ENCODE data around the gene PPDPF.

The PPDPF gene

DNA sequence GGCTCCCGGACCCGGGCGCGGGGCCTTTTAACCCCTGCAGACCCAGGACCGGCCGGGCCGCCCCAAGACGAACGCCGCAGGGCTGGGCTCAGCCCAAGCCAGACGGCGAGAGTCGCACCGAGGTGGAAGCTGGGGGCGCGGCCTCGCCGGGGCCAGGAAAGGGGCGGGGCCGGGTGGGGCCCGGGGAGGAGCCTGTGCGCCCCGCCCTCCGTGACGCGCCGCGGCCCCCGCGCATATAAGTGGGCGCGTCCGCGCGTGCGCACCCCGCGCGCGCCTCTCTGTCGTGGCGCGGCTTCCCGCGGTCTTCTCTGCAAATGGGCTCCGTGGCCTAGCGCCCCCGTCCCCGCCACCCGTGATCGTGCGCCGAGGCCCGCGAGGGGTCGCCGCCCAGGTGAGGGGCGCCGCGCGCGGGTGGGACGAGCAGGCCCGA, at the start of gene PPDPF:
TSS of gene PPDPF (plus strand) at position 262 of the 430 bp plus-strand sequence. CDS start 544 bp downstream, outside the sequence.
- H3K4me3 ChIP-seq (ENCODE audit: low read length), result peak within 1 kb of the TSS; percentile 83
- no peak for TF ChIP-seq CTCF (IDR thresholded peaks at IDR 0.05; ENCODE audit: insufficient read depth, low read depth, low read length, missing control alignments)
- DNase-seq (ENCODE audit: low read depth), result peak; percentile 83

DNA sequence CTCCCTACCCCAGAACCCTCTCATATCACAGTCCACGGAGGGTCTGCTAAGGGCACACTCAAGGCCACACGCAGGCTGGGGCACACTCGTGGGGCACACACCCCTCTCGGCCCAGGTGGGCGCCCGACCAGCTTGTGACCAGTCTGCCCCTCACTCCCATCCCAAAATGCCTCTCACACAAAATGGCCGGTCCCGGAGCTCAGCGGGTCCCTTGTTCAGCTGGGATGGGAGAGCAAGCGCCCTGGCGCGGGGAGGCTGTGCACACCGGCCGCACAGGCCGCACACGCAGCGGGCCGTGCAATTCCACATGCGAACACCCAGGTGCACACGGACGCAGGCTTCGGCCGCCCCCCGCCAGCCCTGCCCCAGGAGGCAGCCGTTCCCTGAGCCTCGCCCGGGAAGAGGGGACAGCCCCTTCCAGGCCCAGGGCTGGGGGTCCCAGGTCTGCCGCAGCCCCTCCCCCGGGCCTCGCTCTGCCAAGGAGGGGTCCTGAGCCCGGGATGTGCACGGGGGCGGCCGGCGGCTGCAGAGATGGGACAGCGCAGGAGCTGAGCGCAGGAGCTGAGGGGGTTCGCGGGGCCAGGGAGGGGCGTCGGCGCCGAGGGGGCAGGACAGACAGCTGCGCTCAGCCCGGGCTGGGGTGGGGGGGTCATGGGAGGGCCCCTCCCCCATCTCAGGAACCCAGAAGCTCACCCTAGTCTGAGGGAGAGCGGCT, 49.4 kb upstream of the PPDPF start:
- no peak for DNase-seq (ENCODE audit: low read depth)
- no peak for TF ChIP-seq CTCF (IDR thresholded peaks at IDR 0.05; ENCODE audit: insufficient read depth, low read depth, low read length, missing control alignments)
- no peak overlapping the region for H3K4me3 ChIP-seq (ENCODE audit: low read length)

GRCh38 chr20:63471717-63471980, 48.9 kb upstream of the PPDPF start:
- no peak for DNase-seq (ENCODE audit: low read depth)
- no peak overlapping the region for H3K4me3 ChIP-seq (ENCODE audit: low read length)
- no peak for TF ChIP-seq CTCF (IDR thresholded peaks at IDR 0.05; ENCODE audit: insufficient read depth, low read depth, low read length, missing control alignments)

DNA sequence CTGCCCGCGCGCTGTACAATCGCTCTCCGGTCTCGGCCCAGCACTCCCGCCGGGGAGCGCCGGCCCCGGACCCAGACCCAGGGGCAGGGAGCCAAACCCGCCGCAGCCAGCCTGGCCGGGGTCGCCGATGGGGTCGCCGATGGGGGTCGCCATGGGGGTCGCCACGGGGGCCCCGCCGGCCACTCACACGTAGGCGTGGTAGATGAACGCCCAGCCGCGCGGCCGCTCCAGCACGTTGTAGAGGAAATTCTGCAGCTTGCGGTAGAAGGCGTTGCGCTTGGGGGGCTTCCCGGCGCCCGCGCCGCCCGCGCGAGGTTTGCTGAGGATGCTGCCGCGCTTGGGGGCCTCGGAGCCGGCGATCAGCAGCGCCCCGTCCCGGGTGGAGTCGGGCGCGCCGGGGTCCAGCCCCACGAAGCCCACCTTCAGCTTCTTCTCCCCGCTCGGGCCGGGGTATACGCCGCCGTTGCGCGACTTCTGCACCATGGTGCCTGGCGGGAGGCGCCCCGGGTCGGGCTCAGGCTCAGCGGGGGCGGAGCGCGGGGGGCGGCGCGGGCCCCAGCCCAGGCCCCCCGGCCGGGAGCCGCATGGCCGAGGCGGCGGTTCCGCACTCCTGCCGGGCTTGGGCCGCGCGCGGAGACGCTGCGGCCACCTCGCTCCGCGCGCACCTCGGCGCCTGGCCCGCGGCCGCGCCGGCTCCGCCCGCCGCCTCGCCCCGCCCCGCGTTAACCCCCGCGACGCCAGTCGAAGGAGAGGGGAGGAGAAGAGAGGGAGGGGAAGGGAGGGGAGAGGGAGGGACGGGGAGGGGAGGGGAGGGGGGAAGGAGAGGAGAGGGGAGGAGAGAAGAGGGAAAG, 48.4 kb upstream of the PPDPF start, which contains the start of gene KCNQ2:
TSS of gene KCNQ2 (minus strand) at position 675 of the 851 bp plus-strand sequence. CDS start at position 483, 192 bp downstream.
- no peak for TF ChIP-seq CTCF (IDR thresholded peaks at IDR 0.05; ENCODE audit: insufficient read depth, low read depth, low read length, missing control alignments)
- no peak for DNase-seq (ENCODE audit: low read depth)
- H3K4me3 ChIP-seq (ENCODE audit: low read length), result no peak within 1 kb of the TSS

- DNase-seq (ENCODE audit: low read depth), result no peak
- no peak for TF ChIP-seq CTCF (IDR thresholded peaks at IDR 0.05; ENCODE audit: insufficient read depth, low read depth, low read length, missing control alignments)
- no peak overlapping the region for H3K4me3 ChIP-seq (ENCODE audit: low read length)
Observed at GRCh38 chr20:63472862-63473390, 47.6 kb upstream of the PPDPF start.

DNA sequence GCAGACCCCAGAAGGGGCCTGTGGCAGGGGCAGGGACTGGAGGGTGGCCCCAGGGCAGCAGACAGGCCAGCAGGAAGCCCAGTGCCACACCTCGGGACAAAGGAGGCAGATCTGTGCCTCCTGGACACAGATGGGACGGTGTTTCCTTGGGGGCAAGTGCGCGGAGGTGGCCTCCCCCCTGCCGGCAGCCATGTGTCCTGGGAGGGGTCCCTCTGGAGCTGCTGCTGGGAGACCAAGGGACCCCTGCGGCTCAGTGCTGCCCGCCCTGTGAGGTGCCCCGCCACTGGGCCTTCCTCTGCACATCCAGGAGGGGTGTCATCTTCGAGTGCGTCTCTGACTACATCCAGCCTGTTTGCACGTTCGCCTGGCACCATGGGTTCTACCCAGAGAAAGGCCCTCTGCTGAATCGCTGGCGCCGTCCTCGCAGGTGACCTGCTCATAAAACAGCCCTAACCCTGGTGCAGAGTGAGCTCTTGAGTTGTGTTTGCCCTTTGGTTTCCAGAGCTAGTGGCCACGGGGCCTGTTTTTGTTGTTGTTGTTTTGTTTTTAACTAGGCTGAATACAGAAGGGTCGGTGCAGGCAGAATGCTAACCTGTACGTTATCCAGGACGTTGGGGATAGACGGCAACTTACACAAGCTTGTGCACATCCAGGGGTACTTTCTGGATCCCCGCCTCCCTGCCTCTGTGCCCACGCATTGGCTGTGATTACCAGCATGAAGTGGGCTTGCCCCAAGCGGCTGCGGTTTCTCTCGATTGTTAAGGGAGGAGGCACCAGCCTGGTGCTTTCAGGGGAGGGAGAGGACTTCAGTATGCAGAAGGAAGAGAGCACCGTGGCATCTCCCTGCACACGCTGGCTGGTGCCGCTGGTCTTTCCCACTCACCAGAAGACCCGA, 46.8 kb upstream of the PPDPF start:
- no peak overlapping the region for H3K4me3 ChIP-seq (ENCODE audit: low read length)
- DNase-seq (ENCODE audit: low read depth), result no peak
- TF ChIP-seq CTCF (IDR thresholded peaks at IDR 0.05; ENCODE audit: insufficient read depth, low read depth, low read length, missing control alignments), result no peak

Data from epithelial cell of esophagus (primary cell).